ENCODE data around the gene ASTN2. TPM values are rescaled to one million over a fixed set of nuclear protein-coding genes. Genes with fewer than 3 reads are reported as not detected.

ASTN2 gene
- total RNA-seq, 1 donor from 2014 or later: 0.53 TPM

DNA sequence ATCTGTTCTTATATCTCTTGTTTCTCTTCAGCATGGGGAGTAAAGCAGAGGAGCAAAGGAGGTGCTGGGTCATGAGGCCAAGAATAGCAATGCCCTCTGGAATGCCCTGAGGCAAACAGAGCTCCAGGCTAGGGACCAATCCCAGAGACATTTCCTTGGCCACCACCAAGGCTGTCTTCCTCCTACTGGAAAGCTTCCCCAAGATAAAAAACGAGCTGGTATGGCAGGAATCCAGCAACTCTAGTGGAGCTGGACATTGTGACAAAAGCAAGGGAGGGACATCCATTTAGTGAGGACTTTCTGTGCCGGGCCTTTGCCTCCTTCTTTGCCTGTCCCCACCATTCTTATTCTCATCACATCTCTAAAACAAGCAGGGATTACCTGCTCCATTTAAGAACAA is 161.6 kb downstream of the ASTN2 start:
- TF ChIP-seq, protein P1, sequence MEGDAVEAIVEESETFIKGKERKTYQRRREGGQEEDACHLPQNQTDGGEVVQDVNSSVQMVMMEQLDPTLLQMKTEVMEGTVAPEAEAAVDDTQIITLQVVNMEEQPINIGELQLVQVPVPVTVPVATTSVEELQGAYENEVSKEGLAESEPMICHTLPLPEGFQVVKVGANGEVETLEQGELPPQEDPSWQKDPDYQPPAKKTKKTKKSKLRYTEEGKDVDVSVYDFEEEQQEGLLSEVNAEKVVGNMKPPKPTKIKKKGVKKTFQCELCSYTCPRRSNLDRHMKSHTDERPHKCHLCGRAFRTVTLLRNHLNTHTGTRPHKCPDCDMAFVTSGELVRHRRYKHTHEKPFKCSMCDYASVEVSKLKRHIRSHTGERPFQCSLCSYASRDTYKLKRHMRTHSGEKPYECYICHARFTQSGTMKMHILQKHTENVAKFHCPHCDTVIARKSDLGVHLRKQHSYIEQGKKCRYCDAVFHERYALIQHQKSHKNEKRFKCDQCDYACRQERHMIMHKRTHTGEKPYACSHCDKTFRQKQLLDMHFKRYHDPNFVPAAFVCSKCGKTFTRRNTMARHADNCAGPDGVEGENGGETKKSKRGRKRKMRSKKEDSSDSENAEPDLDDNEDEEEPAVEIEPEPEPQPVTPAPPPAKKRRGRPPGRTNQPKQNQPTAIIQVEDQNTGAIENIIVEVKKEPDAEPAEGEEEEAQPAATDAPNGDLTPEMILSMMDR (IDR thresholded peaks at IDR 0.05; ENCODE audit: insufficient read depth, low read length, severe bottlenecking): no peak
- no peaks in the 10 kb centered on the region for H3K27me3 ChIP-seq (ENCODE audit: control insufficient read depth, insufficient read depth, low read length)
- no peak for FAIRE-seq
- H3K4me3 ChIP-seq (ENCODE audit: low read depth, low read length): no peak overlapping the region
- no peak for DNase-seq (ENCODE audit: low read depth)
- no peaks in the 10 kb centered on the region for H3K36me3 ChIP-seq (ENCODE audit: control insufficient read depth, insufficient read depth, low read length)

DNA sequence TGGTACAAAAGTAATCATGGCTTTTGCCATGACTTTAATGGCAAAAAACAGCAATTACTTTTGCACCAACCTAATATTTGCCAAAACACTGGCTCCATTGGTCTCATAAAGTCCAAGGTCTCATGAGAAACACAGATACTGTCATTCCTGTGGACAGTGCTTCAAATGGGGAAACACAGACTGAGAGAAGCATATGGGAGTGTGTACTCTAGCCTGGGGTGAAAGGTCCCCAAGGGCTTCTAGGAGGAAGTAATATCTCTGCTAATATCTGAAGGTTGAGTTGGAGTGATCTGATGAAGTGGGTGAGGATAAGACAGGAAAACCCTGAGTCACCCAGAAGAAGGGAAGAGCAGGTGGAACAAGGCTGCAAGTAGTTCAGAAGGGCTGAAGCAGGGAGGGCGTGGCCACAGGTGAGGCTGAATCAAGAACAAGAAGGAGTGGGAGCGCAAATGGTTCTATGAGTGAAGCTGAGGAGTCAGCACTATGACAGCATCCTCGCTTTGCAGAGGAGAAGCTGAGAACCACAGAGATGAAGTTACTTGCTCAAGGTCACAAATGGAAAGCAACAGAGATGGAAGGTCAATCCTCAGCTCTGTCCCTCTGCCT is 164.1 kb downstream of the ASTN2 start:
- Histone ChIP-seq H3K36me3 (ENCODE audit: control insufficient read depth, insufficient read depth, low read length) (no peaks in the 10 kb centered on the region), H3K4me3 (ENCODE audit: low read depth, low read length) (no peak overlapping the region), H3K27me3 (ENCODE audit: control insufficient read depth, insufficient read depth, low read length) (no peaks in the 10 kb centered on the region)
- FAIRE-seq (no peak), DNase-seq (ENCODE audit: low read depth) (no peak)
- TF ChIP-seq, protein P1 (IDR thresholded peaks at IDR 0.05; ENCODE audit: insufficient read depth, low read length, severe bottlenecking): no peak

DNA sequence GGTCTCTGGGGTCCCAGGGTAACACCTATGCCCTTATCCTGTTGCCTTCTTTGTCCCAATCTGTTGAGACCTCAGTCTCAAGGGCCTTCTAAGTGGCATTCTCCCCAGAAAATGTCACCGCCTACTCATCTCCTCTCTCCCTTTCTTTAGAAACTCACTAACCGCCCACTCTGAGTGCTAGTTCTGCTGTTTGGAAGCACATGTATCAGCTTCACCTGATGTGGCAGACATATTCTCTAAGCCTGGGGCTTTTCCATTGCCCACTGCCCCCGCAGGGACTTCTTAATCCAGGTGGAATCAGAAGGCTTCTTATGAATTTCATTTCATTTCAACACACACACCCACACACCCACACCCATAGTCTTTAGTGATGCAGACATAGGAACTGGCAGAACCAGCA is 165.1 kb downstream of the ASTN2 start:
- H3K36me3 ChIP-seq (ENCODE audit: control insufficient read depth, insufficient read depth, low read length): no peaks in the 10 kb centered on the region
- FAIRE-seq: no peak
- H3K4me3 ChIP-seq (ENCODE audit: low read depth, low read length): no peak overlapping the region
- no peak for DNase-seq (ENCODE audit: low read depth)
- TF ChIP-seq, protein P1 (IDR thresholded peaks at IDR 0.05; ENCODE audit: insufficient read depth, low read length, severe bottlenecking): no peak
- H3K27me3 ChIP-seq (ENCODE audit: control insufficient read depth, insufficient read depth, low read length): no peaks in the 10 kb centered on the region

DNA sequence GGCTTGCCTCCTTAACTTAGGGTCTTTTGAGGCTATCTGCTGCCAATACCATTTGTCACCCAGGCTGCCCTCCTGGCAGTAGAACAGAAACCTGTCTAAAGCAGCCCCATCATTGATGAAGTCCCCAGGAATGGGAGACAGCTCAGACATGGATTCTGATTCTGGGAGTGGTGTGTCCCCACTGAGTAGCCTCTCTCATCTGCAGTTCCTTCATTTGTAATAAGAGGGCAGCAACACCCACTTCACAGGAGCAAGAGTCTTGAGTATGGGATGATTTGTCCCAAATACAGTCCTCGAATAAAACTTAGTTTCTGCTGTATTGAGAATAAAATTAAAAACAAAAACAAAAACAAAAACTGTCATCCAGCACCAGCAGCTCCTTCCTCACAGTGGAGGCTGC is 167.6 kb downstream of the ASTN2 start:
- Histone ChIP-seq H3K27me3 (ENCODE audit: control insufficient read depth, insufficient read depth, low read length) (no peaks in the 10 kb centered on the region), H3K4me3 (ENCODE audit: low read depth, low read length) (no peak overlapping the region), H3K36me3 (ENCODE audit: control insufficient read depth, insufficient read depth, low read length) (no peaks in the 10 kb centered on the region)
- DNase-seq (ENCODE audit: low read depth) (peak; percentile 12), FAIRE-seq (no peak)
- TF ChIP-seq, protein P1 (IDR thresholded peaks at IDR 0.05; ENCODE audit: insufficient read depth, low read length, severe bottlenecking): peak; percentile 21

DNA sequence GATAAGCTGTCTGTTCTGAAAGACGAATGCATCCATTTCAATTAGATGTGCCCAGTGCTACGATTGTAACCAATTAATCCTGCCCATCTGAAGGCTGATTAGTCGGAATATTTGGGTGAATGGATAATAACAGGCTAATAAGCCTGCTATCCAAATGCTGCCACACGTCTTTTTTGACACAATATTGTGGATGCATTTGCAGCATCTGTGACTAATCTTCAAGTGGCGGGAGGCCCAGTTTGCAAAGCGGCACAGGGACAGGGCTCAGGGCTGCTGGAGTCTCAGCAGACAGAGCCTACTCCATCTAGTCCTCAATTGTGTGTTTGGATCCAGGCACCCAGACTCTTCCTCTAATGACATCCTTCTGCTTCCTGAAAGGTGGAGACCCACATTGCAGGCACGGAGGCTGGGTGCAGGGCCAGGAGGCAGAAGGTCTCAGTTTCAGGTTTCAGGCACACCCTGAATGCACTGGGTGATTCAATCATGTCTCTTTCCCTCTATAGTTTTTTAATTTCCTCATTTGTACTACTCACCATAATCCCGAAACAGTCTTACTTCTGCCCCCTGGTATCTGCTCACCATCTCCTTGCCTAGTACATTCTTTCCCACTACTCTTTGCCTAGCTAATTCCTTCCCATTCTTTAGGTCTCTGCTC is 169.6 kb downstream of the ASTN2 start:
- Histone ChIP-seq H3K4me3 (ENCODE audit: low read depth, low read length) (no peak overlapping the region), H3K27me3 (ENCODE audit: control insufficient read depth, insufficient read depth, low read length) (no peaks in the 10 kb centered on the region), H3K36me3 (ENCODE audit: control insufficient read depth, insufficient read depth, low read length) (no peaks in the 10 kb centered on the region)
- TF ChIP-seq, protein P1 (IDR thresholded peaks at IDR 0.05; ENCODE audit: insufficient read depth, low read length, severe bottlenecking): no peak
- FAIRE-seq (no peak), DNase-seq (ENCODE audit: low read depth) (no peak)

Measured in bronchial epithelial cell (primary cell).